ENCODE results near the gene GPR153. TPM values are rescaled to one million over a fixed set of nuclear protein-coding genes. Genes with fewer than 3 reads are reported as not detected.

Gene GPR153
- polyA plus RNA-seq, 3 donors = 0.04 to 0.69 TPM; not detected in 1

- no peak for DNase-seq
- H3K4me1 Mint-ChIP-seq = no peaks in the 10 kb centered on the region
- peaks cover 52 to 79% of the 10 kb centered on the region in 2 donors for H3K36me3 ChIP-seq (replicated peaks in 1 of 2; ENCODE audit: control insufficient read depth in 1 of 2, insufficient read depth in 2 of 2, low read length in 2 of 2)
- no peak overlapping the region for H3K4me3 ChIP-seq (replicated peaks in 1 of 3; ENCODE audit: low read depth in 2 of 3, low read length in 3 of 3)
- peaks cover 0 to 3% (median 0%) of the 10 kb centered on the region in 3 donors for H3K27me3 Mint-ChIP-seq (ENCODE audit: low read depth in 3 of 3)
- no peaks in the 10 kb centered on the region for H3K27me3 ChIP-seq (ENCODE audit: control insufficient read depth in 2 of 2, insufficient read depth in 2 of 2, low read length in 2 of 2)
- H3K4me3 Mint-ChIP-seq = no peak overlapping the region
- no peaks in the 10 kb centered on the region for H3K4me1 ChIP-seq (ENCODE audit: control insufficient read depth in 1 of 2, insufficient read depth in 2 of 2, low read length in 2 of 2)
- H3K79me2 ChIP-seq (ENCODE audit: insufficient read depth, low read length) = no peaks in the 10 kb centered on the region
- no peak overlapping the region for H3K27ac ChIP-seq (ENCODE audit: low read depth in 1 of 2, low read length in 2 of 2)
- no peaks in the 10 kb centered on the region for H4K20me1 ChIP-seq (ENCODE audit: insufficient read depth, low read length)
- peaks cover 61 to 89% of the 10 kb centered on the region in 2 donors for H3K36me3 Mint-ChIP-seq
- H3K9ac ChIP-seq (ENCODE audit: insufficient read depth, low read length, poor library complexity, severe bottlenecking) = no peak overlapping the region
- H3K27ac Mint-ChIP-seq = no peak overlapping the region
- H3K9me3 Mint-ChIP-seq = no peaks in the 10 kb centered on the region
- no peak overlapping the region for H3K4me2 ChIP-seq (replicated peaks; ENCODE audit: extremely low read depth, low read length, poor library complexity, severe bottlenecking)
- no peaks in the 10 kb centered on the region for H3K9me3 ChIP-seq (replicated peaks in 1 of 2; ENCODE audit: control insufficient read depth in 1 of 2, insufficient read depth in 1 of 2, low read length in 2 of 2)
- no peak overlapping the region for H2AFZ ChIP-seq (ENCODE audit: insufficient read depth, low read depth, low read length, poor library complexity, severe bottlenecking)
- intact Hi-C loops (cut with micrococcal nuclease) = no loop called here
- 96% methylated on average over 13 of the region's 15 CpGs for WGBS (ENCODE audit: insufficient coverage)
- TF ChIP-seq, protein P1, sequence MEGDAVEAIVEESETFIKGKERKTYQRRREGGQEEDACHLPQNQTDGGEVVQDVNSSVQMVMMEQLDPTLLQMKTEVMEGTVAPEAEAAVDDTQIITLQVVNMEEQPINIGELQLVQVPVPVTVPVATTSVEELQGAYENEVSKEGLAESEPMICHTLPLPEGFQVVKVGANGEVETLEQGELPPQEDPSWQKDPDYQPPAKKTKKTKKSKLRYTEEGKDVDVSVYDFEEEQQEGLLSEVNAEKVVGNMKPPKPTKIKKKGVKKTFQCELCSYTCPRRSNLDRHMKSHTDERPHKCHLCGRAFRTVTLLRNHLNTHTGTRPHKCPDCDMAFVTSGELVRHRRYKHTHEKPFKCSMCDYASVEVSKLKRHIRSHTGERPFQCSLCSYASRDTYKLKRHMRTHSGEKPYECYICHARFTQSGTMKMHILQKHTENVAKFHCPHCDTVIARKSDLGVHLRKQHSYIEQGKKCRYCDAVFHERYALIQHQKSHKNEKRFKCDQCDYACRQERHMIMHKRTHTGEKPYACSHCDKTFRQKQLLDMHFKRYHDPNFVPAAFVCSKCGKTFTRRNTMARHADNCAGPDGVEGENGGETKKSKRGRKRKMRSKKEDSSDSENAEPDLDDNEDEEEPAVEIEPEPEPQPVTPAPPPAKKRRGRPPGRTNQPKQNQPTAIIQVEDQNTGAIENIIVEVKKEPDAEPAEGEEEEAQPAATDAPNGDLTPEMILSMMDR (IDR thresholded peaks at IDR 0.05) = no peak
Observed at GRCh38 chr1:6224718-6225117, 36.2 kb downstream of the GPR153 start.

GRCh38 chr1:6223617-6224016 is 37.3 kb downstream of the GPR153 start:
- H3K27ac ChIP-seq (ENCODE audit: low read depth in 1 of 2, low read length in 2 of 2) = no peak overlapping the region
- H3K4me3 Mint-ChIP-seq = no peak overlapping the region
- H3K9ac ChIP-seq (ENCODE audit: insufficient read depth, low read length, poor library complexity, severe bottlenecking) = no peak overlapping the region
- peaks cover 61 to 79% of the 10 kb centered on the region in 2 donors for H3K36me3 Mint-ChIP-seq
- no peaks in the 10 kb centered on the region for H3K9me3 ChIP-seq (replicated peaks in 1 of 2; ENCODE audit: control insufficient read depth in 1 of 2, insufficient read depth in 1 of 2, low read length in 2 of 2)
- H3K4me2 ChIP-seq (replicated peaks; ENCODE audit: extremely low read depth, low read length, poor library complexity, severe bottlenecking) = no peak overlapping the region
- no peak overlapping the region for H3K27ac Mint-ChIP-seq
- H3K4me1 ChIP-seq (ENCODE audit: control insufficient read depth in 1 of 2, insufficient read depth in 2 of 2, low read length in 2 of 2) = no peaks in the 10 kb centered on the region
- H3K9me3 Mint-ChIP-seq = no peaks in the 10 kb centered on the region
- no CpG with 5 or more reads among the region's 13 CpGs for WGBS (ENCODE audit: insufficient coverage)
- H3K36me3 ChIP-seq (replicated peaks in 1 of 2; ENCODE audit: control insufficient read depth in 1 of 2, insufficient read depth in 2 of 2, low read length in 2 of 2) = peaks cover 47 to 72% of the 10 kb centered on the region in 2 donors
- H3K4me3 ChIP-seq (replicated peaks in 1 of 3; ENCODE audit: low read depth in 2 of 3, low read length in 3 of 3) = no peak overlapping the region
- peaks cover 0 to 1% (median 0%) of the 10 kb centered on the region in 3 donors for H3K27me3 Mint-ChIP-seq (ENCODE audit: low read depth in 3 of 3)
- intact Hi-C loops (cut with micrococcal nuclease) = no loop called here
- DNase-seq = no peak
- H3K4me1 Mint-ChIP-seq = no peaks in the 10 kb centered on the region
- TF ChIP-seq, protein P1 (IDR thresholded peaks at IDR 0.05) = no peak
- no peaks in the 10 kb centered on the region for H3K27me3 ChIP-seq (ENCODE audit: control insufficient read depth in 2 of 2, insufficient read depth in 2 of 2, low read length in 2 of 2)
- H4K20me1 ChIP-seq (ENCODE audit: insufficient read depth, low read length) = no peaks in the 10 kb centered on the region
- no peak overlapping the region for H2AFZ ChIP-seq (ENCODE audit: insufficient read depth, low read depth, low read length, poor library complexity, severe bottlenecking)
- H3K79me2 ChIP-seq (ENCODE audit: insufficient read depth, low read length) = no peaks in the 10 kb centered on the region

Data from CD14-positive monocyte (primary cell).